Fibroblast of pulmonary artery (primary cell): Measurements from ENCODE around the gene CNGB1.
A peak's percentile ranks its signal among the peaks of the same experiment; 100 is the strongest.
"Not testable (repeated sequence)": the region's sequence is repeated elsewhere in the genome, so short reads cannot be mapped to it uniquely, and the experiment has no call there.

Experiments
- DNase-seq: peaks from one replicate; pipeline ENCODE4 v3.0.0-alpha.2; 2010; ENCODE audit warnings: low read depth
- H3K4me3 ChIP-seq: replicated peaks from 2 replicates; pipeline ENCODE4 v1.5.1; 2011; ENCODE audit warnings: low read depth, mild to moderate bottlenecking, control low read depth, low read length, moderate library complexity
- TF ChIP-seq, protein P1 (sequence below): IDR thresholded peaks from 2 replicates; pipeline ENCODE4 v1.5.1; 2011; ENCODE audit warnings: mild to moderate bottlenecking, control low read depth, low read length, inconsistent platforms; ENCODE audit errors: missing control alignments

CNGB1 gene

DNA sequence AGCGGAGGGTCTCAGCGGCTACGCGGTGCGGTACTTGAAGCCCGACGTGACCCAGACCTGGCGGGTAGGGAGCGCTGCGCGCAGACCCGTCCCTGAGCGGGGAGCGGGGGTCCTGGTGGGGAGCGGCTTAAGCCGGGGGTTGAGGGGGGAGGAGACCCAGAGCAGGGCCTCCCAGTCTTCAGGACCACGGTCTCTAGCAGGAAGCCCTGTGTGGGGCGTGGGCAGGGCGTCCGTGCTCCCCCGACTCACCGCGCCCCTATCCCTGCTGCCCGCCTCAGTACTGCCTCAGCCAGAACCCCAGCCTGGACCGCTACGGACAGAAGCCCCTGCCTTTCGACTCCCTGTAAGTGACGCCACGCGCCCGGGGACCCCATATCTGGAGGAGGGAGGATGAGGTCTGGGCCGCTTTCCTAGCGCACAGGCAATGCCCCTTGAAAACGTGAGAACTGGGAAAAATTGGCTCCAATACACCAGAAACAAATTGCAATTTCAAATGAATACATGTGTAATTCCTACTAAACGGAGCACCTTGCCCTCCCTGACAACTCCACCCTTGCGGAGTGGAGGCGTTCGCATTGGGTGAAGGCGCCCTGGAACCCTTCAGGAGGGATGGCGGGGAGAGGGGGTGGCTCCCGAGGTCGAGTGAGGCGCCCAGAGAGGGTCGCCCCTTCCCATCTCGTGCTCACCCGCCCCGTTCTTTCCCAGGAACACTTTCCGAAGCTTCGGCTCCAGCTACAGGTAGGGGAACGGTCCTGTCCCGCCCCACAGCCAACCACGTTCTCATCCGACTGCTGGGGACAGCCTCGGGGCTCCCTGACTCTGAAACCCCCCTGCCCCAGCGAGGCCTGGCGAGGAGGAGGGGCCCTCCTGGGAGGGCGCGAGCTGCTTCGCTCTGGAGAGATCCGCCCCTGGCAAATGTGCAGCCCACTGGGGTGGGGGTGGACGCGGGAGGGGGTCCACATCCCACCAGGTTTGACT lies 14.6 kb upstream of the CNGB1 start:
- H3K4me3 ChIP-seq = peak overlapping the region; percentile 54
- DNase-seq = no peak
- TF ChIP-seq, protein P1, sequence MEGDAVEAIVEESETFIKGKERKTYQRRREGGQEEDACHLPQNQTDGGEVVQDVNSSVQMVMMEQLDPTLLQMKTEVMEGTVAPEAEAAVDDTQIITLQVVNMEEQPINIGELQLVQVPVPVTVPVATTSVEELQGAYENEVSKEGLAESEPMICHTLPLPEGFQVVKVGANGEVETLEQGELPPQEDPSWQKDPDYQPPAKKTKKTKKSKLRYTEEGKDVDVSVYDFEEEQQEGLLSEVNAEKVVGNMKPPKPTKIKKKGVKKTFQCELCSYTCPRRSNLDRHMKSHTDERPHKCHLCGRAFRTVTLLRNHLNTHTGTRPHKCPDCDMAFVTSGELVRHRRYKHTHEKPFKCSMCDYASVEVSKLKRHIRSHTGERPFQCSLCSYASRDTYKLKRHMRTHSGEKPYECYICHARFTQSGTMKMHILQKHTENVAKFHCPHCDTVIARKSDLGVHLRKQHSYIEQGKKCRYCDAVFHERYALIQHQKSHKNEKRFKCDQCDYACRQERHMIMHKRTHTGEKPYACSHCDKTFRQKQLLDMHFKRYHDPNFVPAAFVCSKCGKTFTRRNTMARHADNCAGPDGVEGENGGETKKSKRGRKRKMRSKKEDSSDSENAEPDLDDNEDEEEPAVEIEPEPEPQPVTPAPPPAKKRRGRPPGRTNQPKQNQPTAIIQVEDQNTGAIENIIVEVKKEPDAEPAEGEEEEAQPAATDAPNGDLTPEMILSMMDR = no peak

DNA sequence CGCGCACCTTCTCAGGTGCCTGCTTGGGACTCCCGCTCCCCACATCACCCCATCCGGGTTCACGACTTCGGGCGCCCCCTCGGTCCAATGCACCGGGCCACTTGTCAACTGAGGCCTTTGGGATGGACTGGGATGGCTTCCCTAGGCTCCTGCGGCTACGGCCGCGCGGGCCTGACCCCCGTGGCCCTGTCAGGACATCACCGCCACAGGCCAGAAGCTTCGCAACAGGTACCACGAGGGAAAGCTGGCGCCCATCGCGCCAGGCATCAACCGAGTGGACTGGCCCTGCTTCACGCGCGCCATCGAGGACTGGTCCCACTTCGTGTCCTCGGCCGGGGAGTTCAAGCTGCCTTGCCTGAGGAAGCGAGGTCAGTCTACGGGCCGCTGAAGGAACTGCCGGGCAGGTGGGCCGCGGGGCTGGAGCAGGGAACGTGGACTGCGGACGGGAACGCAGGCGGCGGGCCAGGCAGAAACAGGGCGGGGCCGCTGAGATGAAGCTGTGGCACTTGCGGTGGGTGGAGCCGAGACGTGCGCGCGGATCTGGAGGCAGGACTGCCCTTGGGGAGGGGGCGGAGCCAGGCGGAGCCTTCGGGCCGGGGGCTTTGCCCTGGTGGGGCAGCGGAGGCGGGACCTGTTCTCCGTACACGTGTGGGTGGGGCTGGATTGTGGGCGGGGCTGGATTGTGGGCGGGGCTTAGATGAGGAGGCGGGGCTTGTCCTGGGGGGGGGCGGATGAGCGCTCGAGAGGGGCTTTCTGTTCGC lies 13.7 kb upstream of the CNGB1 start:
- TF ChIP-seq, protein P1 = no peak
- DNase-seq = peak; percentile 76
- H3K4me3 ChIP-seq = peak overlapping the region; percentile 54

DNA sequence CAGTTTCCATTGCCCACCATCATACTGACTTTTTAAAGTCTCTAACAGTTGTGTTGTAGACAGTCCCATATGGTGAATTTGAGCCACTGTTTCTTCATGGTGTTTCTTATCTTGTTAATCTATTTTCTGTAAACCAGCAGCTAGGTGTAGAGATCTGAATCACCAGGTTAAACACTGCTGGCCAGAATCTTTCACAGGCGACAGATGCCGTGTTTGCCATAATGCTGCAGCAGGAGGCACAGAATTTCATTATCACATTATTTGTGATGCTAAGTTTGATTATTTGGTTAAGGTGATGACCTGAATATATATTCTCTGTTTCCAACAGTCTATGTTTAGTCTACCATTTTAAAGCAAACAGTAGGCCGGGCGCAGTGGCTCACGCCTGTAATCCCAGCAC lies 11.5 kb upstream of the CNGB1 start:
- TF ChIP-seq, protein P1 = no peak

DNA sequence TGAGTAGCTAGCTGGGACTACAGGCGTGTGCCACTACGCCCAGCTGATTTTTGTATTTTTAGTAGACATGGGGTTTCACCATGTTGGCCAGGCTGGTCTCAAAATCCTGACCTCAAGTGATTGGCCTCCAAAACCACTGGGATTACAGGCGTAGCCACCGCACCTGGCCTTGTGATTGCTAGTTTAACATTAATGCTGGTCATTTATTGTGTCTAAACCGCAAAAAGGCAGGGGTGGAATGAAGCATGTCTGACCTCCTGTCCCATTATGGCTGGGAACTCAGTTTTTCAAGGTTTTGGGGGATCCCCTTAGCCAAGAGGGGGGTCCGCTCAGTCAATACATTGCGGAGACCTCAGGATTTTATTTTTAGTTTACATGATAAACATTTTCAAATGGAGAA lies 10.7 kb upstream of the CNGB1 start:
- no peak overlapping the region for H3K4me3 ChIP-seq
- no peak for DNase-seq
- TF ChIP-seq, protein P1 = no peak

More for the DNA sequence above, 11.5 kb upstream of the CNGB1 start:
- no peak overlapping the region for H3K4me3 ChIP-seq
- DNase-seq = no peak

DNA sequence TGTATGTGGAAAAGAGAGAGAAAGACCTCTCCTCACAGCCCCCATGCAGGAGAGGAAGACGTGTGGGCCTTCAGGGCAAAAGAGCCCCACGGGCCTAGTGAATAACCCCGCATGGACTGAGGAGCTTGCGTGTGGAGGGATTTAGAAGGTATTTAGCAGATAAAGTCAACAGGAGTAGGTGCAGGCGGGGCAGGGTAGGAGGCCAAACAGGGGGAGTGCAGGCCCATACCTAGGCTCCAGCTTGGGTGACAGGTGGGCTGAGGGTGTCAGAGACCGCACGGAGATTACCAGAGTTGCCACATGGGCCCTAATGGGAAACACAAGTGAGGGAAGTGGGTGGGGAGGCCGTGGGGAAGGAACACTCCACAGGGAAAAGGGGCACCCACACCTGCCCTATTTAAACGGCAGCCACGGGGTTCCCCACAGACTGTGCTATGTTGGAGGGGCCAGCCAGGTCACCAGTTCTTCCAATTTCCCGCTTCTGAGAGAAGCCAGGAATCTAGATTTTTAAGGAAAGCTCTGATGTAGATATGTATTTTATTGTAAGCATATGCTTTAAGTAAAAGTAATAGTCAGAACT lies 8.2 kb upstream of the CNGB1 start:
- H3K4me3 ChIP-seq = no peak overlapping the region
- TF ChIP-seq, protein P1 = no peak
- no peak for DNase-seq

GRCh38 chr16:57978070-57978465 lies 7.1 kb upstream of the CNGB1 start:
- not testable (repeated sequence) for H3K4me3 ChIP-seq, DNase-seq
